Type B pancreatic cell (in vitro differentiated cells): ENCODE data around the gene MAN2C1. TPM values are rescaled to one million over a fixed set of nuclear protein-coding genes. Genes with fewer than 3 reads are reported as not detected.
"Not testable (repeated sequence)": the region's sequence is repeated elsewhere in the genome, so short reads cannot be mapped to it uniquely, and the experiment has no call there.

Source experiments
- DNase-seq: peaks from one replicate; pipeline ENCODE4 v3.0.0; 2021; ENCODE audit warnings: mixed read lengths; ENCODE audit not compliant: unreplicated experiment; ENCODE audit errors: extremely low spot score
- H3K27ac Mint-ChIP-seq: 2 replicates; pipeline ENCODE4 v1.8.0; 2021; ENCODE audit warnings: mild to moderate bottlenecking, mixed read lengths
- H3K27me3 Mint-ChIP-seq: 2 replicates; pipeline ENCODE4 v1.8.0; 2021; ENCODE audit warnings: mixed read lengths
- H3K36me3 Mint-ChIP-seq: 2 replicates; pipeline ENCODE4 v1.8.0; 2021; ENCODE audit warnings: mixed read lengths
- H3K4me1 Mint-ChIP-seq: one replicate; pipeline ENCODE4 v1.8.0; 2021; ENCODE audit warnings: mixed read lengths; ENCODE audit not compliant: unreplicated experiment
- H3K4me3 Mint-ChIP-seq: 2 replicates; pipeline ENCODE4 v1.8.0; 2021; ENCODE audit warnings: mild to moderate bottlenecking, mixed read lengths
- H3K9me3 Mint-ChIP-seq: 2 replicates; pipeline ENCODE4 v1.8.0; 2021; ENCODE audit warnings: mixed read lengths
- CTCF ChIP-seq: fragments of 200-600 bp; sonication (generic); conservative IDR thresholded peaks from 2 replicates; pipeline ENCODE4 v1.5.0; 2021; ENCODE audit warnings: antibody characterized with exemption, mild to moderate bottlenecking
- total RNA-seq: library from RNA; stranded (reverse); gene quantifications from 2 replicates; pipeline ENCODE4 v1.2.1, GENCODE V29; 2021; ENCODE audit warnings: low replicate concordance

MAN2C1 gene
- total RNA-seq, 1 donor from 2014 or later = 220 TPM

- H3K27ac Mint-ChIP-seq = no peak overlapping the region
- no peak for TF ChIP-seq CTCF
- H3K36me3 Mint-ChIP-seq = no peaks in the 10 kb centered on the region
- H3K4me3 Mint-ChIP-seq = no peak overlapping the region
- DNase-seq = no peak
- no peaks in the 10 kb centered on the region for H3K4me1 Mint-ChIP-seq
- peaks cover 11% of the 10 kb centered on the region for H3K27me3 Mint-ChIP-seq
- no peaks in the 10 kb centered on the region for H3K9me3 Mint-ChIP-seq
Measured at GRCh38 chr15:75314552-75315290, 53.7 kb downstream of the MAN2C1 start.

- Mint-ChIP-seq H3K4me1 (peaks cover 9% of the 10 kb centered on the region), H3K27me3 (peaks cover 21% of the 10 kb centered on the region), H3K36me3 (no peaks in the 10 kb centered on the region), H3K4me3 (no peak overlapping the region), H3K27ac (no peak overlapping the region), H3K9me3 (no peaks in the 10 kb centered on the region)
- no peak for DNase-seq
- TF ChIP-seq CTCF = no peak
Measured at GRCh38 chr15:75313116-75313845, 55.1 kb downstream of the MAN2C1 start.

DNA sequence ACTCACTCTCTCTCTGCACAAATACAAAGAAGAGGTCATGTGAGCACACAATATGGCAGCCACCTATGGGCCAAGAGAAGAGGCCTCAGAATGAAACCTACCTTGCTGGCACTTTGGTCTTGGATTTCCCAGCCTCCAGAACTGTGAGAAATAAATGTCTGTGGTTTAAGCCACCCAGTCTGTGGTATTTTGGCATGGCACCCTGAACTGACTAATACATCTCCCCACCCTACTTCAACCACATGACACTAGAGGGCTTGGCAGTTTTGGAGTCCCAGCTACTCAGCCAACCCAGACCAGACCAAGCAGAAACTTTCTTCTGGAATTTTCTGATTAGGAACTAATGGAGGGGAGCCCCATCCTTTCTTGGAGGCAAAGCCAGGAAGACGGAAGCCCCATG, 55.9 kb downstream of the MAN2C1 start:
- not testable (repeated sequence) for H3K9me3 Mint-ChIP-seq, DNase-seq, H3K36me3 Mint-ChIP-seq, H3K4me3 Mint-ChIP-seq, H3K27ac Mint-ChIP-seq
- peaks cover 10% of the 10 kb centered on the region for H3K4me1 Mint-ChIP-seq
- H3K27me3 Mint-ChIP-seq = peaks cover 28% of the 10 kb centered on the region

GRCh38 chr15:75309711-75310110, 58.7 kb downstream of the MAN2C1 start:
- Mint-ChIP-seq H3K4me1 (peaks cover 10% of the 10 kb centered on the region), H3K27me3 (peaks cover 50% of the 10 kb centered on the region), H3K9me3 (no peaks in the 10 kb centered on the region), H3K27ac (no peak overlapping the region), H3K4me3 (no peak overlapping the region), H3K36me3 (no peaks in the 10 kb centered on the region)
- no peak for DNase-seq
- TF ChIP-seq CTCF = no peak

DNA sequence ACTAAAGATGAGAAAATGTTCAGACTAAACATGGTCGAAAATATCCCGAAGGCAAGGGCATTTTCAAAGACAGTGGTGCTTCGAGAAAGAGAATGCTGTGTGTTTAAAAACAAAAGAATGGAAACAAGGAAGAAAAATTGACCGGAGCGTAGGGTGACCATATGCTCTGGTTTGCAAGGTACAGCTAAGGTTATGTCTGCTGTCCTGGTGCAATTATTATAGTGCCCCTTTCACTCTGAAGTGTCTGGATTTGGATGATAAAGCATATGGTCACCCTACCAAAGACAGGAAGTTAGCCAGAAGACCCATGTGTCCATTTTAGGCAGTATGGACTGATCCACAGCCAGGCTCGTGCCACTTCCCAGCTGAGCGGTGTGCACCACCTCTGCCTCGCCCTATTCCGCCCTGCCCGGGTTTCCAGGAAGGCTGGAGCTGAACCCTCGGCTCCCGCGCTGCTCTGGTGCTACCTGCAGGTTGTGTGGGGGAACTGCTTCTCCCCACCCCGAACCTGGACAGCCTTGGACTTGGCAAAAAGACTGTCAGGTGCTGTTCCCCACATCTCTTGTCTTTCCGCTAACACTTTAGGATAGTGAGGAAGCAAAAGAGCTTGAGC, 60.5 kb downstream of the MAN2C1 start:
- H3K4me1 Mint-ChIP-seq = peaks cover 10% of the 10 kb centered on the region
- no peaks in the 10 kb centered on the region for H3K36me3 Mint-ChIP-seq
- TF ChIP-seq CTCF = peak; percentile 68
- H3K4me3 Mint-ChIP-seq = no peak overlapping the region
- no peak for DNase-seq
- peaks cover 62% of the 10 kb centered on the region for H3K27me3 Mint-ChIP-seq
- no peak overlapping the region for H3K27ac Mint-ChIP-seq
- H3K9me3 Mint-ChIP-seq = no peaks in the 10 kb centered on the region

GRCh38 chr15:75306188-75306587, 62.2 kb downstream of the MAN2C1 start:
- TF ChIP-seq CTCF = no peak
- no peak for DNase-seq
- Mint-ChIP-seq H3K36me3 (no peaks in the 10 kb centered on the region), H3K27me3 (peaks cover 57% of the 10 kb centered on the region), H3K27ac (no peak overlapping the region), H3K9me3 (no peaks in the 10 kb centered on the region), H3K4me1 (peaks cover 10% of the 10 kb centered on the region), H3K4me3 (no peak overlapping the region)
